NCI-H1694 (cell line): Measurements from ENCODE around the gene ABCF2.
A peak's percentile ranks its signal among the peaks of the same experiment; 100 is the strongest.

ENCODE experiments used
- DNase-seq: peaks from one replicate; lab custom pipeline; 2025; lab: John Stamatoyannopoulos, UW

ABCF2 gene

DNA sequence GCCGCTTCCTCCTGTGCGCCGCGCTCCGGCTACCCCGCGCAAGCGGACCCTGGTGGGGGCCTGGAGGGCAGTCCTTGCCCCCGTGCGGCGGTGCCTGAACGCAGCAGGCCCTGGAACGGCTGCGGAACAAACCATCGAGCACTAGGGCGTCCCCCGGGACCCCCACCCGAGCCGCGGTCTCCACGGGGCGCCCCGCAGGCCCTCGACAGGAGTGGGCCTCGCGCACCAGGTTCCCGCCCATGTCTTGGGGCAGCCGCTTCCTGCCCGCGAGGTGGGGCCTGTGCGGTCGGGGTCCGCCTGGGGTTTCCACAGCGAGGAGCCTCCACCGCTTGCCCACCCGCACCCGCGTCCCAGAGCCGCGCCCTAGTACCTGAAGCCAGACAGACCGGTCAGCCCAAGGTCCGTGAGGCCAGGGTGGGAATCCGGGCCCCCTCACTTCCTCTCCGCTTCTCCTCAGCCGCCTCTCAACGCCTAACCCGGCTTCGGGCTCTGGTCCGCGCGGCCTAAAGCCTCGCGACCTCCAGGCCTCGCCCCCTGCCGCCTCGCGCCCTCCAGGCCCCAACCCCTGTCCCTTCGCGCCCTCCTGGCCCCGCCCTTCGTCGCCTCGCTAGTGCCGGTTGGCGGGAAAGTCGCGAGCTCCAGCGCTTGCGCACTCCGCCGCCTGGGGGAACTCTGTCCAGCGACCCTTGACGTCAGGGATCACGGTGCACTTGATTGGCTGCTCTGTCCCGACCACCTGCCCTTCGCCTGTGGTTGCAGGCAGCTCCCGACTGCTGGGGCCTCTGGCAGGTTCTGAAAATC lies 52.6 kb downstream of the ABCF2 start:
- no peak for DNase-seq

DNA sequence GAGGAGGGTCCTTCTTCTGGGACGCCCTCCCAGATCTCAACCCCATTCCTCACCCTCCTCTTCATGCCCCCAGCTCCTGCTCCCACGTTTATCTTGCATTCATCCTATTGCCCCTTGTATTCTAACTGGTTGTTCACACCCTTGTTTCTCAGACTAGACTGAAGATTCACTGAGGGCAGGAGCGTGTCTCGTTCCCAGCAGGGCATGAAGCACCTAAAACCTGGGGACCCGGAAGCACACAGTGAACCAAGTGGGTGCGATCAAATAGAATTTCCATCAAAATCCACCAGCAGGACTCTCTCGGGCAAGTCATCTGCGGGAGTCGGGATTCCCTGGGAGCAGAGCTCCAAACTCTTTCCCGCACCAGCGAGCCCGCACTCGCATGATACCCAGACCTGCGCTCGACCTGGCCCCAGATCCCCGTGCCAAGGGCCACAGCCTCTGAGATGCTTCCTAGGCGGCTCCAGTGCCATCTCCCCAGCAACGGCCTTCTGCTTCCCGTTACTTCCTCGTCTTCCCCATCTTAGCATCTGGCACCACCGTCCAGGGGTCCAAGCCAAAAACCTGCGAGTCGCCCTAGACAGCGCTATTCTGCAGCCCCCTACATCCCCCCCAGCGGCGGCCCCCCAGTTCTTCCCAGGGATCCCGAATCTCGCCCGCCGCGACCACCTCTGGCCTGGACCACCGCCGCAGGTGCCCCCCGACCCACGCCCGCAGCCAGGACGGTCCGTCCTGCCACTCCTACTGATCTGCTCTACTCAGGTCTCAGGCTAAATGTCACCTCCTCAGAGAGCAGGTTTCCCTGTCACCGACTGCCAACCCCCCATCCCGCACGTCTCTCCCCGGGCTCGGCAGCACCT lies 53.4 kb downstream of the ABCF2 start:
- DNase-seq = no peak

DNA sequence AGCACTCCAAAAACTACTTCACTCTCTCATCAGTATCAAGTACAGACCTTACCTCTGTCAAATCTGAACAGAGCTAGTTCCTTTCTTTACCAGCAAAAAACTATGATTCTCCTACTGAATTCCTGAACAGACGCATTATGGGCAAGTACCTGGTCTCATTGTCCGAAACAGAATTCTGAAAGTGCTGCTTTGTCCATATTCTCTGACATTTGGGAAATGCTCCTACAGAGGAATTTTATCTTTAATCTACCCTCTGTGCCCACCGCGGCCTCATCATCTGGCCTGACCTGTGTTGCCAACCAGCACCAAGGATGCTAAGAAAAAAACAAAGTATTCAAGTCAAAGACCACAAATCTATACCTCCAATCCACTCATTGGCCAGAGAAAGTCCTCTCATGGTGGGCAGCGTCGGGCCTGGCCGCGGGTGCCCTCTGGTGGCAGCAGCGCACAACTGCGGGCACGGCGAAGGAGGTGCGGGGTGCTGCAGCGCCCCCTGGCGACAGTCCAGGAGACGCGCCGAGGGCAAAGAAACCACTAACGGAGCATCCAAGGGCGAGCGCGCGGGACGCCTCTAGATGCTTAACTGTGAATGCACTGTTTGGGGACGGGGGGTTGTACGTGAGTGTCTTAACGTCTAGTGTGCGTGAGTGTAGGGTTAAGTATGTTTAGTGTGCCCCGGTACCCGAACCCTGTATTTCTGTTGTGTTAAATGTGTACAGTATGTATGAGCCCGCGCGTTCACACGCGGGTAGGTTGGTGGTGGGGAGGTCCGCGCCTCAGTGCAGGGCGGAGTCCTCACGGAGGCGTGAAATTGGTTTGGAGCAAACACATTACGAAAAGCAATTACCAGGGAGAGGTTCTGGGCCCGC lies 54.5 kb downstream of the ABCF2 start:
- peak; percentile 65 for DNase-seq

DNA sequence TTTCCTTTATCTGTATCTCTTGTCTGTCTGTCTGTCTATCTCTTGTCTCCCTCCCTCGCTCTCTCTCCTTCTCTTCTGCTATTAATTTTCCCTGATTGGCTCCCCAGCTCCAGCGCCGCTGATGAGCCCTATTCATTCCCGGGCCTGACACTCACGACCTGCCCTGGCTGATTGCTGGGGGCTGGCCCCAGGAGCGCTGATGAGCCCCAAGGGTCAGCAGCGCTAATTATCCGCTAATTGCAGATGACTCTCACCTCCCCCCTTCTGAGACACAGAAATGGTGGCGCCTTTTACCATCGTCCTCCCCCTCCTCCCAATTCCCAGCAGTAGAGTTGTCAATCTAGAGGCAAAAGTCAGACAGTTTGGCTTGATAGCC lies 58.2 kb downstream of the ABCF2 start:
- DNase-seq = no peak

DNA sequence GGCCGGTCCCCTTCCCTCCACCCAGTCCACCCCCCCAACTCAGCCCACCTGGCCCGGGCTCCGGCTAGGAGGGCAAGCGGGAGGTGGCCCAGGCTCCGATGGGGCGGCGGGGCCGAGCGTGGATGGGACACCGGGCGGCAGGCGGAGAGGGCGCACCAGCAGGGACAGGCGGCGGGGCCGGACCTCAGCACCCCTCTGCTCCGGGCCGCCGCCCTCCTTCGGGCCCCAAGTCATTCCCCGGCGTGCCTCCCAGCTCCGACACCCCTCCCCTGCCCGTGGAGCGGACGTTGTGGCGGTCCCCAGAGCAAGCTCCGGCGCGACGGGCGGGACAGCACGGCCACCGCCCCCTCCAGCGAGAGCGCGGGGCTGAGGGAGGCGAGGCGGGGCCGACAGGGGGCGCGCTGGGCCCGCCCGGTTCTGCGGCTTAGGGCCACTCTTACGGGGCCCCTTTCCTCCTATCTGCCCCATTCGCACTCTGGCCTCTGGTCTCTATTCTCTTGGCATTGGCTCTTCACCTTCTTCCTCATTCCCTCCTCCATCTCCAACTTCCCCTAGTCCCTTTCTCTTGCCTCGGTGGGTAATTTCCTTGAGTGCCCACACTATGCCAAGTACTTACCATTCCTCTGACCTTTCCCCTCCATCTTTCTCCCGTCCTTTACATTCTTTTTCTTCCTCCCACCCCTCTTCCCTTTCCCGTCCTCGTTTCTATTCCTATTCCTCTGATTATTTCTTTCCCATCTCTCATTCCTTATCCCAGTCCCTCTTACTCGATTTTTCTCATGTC lies 58.8 kb downstream of the ABCF2 start:
- peak; percentile 32 for DNase-seq

DNA sequence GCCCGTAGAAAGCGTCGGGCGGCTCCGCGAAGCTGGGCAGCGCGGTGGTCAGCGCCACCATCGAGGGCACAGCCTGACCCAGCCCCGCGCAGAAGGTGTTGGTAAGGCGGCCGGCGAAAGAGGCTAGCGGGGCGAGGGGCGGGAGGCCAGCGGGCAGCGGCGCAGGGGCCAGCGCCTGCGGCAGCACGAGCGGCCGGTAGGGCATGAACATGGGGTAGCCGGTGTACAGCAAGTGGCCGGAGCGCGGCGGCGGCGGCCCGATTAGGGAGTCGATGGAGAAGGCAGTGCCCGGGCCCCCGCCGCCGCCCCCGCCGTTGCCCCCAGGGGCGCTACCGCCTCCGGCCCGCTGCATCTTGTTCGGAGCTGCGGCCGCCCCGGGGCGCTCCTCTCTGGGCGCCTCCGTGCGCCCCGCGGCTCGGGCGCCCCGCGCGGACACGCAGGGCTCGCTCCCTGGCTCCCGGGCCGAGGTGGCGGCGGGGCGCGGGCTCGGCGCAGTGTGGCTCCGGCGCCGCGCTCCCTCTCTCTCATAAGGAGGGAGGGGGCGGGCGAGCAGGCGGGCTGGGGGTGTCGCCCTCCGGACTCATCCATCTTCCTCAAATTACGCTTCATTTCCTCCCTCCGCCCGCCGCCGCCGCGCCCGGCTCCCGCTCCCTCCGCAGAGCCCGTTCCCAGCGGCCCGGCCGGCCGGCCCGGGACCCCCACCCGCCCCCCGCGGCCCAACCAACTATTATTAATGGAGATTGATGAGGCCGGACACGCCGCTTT lies 59.6 kb downstream of the ABCF2 start, which contains the start of gene GBX1:
GBX1 (minus strand) TSS at position 498 of the 765 bp plus-strand sequence; CDS start at position 352, 146 bp downstream.
- peak; percentile 27 for DNase-seq

DNA sequence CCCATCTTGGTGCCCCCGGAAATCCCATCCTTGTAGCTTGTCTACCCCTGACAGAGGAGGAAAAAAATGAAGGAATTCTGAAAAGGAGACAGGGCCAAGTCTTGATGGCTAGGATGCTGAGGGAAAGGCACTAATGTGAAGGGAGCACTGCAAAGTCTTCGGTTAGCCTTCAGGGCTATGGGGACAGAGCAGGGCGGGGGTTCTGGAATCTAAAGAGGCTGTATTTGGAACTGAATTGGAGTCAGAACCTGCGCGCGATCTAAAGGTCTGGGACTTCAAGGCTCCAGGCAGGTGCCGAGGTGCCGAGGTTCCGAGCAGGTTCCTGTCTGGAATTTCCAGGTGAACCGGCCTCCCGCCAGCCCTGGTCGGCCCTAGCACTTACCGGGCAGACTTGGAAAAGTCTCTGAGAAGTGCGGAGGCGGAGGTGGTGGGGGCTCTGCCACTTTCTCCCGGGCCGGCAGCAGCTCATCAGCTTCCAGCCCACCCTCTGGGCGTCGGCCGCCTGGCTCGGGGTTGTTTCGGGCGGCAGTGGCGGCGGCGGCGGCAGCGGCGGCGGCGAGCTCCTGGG lies 60.3 kb downstream of the ABCF2 start:
- no peak for DNase-seq
